Thoracic aorta (tissue), 2 donors: Measurements from ENCODE around the gene ZC3H12D. TPM values are rescaled to one million over a fixed set of nuclear protein-coding genes. Genes with fewer than 3 reads are reported as not detected.

Experiments used
- ATAC-seq: fragments of 150-250 bp; one replicate; pipeline ENCODE4 v1.8.0; 2017; ENCODE audit warnings: low read depth; ENCODE audit not compliant: insufficient number of reproducible peaks, low FRiP score
- DNase-seq: peaks from one replicate; pipeline ENCODE4 v3.0.0-alpha.2; 2020; ENCODE audit warnings: low spot score
- H3K27ac ChIP-seq, 2 donors: fragments of 200-600 bp; sonication (generic); 1 replicate in 1 of 2; 2 replicates in 1 of 2; pipeline ENCODE4 v1.5.1; 2016; ENCODE audit warnings: mild to moderate bottlenecking in 2 of 2, moderate library complexity in 2 of 2
- H3K27me3 ChIP-seq: fragments of 200-600 bp; sonication (generic); replicated peaks from 2 replicates; pipeline ENCODE4 v1.6.0; 2016; ENCODE audit warnings: mild to moderate bottlenecking; ENCODE audit not compliant: insufficient read depth
- H3K36me3 ChIP-seq: fragments of 200-600 bp; sonication (generic); one replicate; pipeline ENCODE4 v1.5.1; 2016
- H3K4me1 ChIP-seq, 2 donors: fragments of 200-600 bp; sonication (generic); 1 replicate in 1 of 2; 2 replicates in 1 of 2; pipeline versions ENCODE4 v1.5.1 to v1.6.0; 2016; ENCODE audit warnings: low read depth in 2 of 2, mild to moderate bottlenecking in 1 of 2; ENCODE audit not compliant: control insufficient read depth in 1 of 2
- H3K4me3 ChIP-seq: fragments of 200-600 bp; sonication (generic); 2 replicates; pipeline ENCODE4 v1.5.1; 2016; ENCODE audit warnings: mild to moderate bottlenecking
- H3K9me3 ChIP-seq: fragments of 200-600 bp; sonication (generic); 2 replicates; pipeline ENCODE4 v1.5.1; 2016
- CTCF ChIP-seq: fragments of 200-600 bp; sonication (generic); IDR thresholded peaks from one replicate; pipeline ENCODE4 v1.5.1; 2019; ENCODE audit warnings: antibody characterized with exemption
- total RNA-seq, 2 donors: library from RNA; depleted of rRNA; stranded (reverse); fragments of >200 nt; gene quantifications; one replicate each; pipeline versions ENCODE4 v1.1.0 to v1.2.3, GENCODE V29; 2016

Gene ZC3H12D
- total RNA-seq, 2 donors from 2014 or later = 1.9 to 3.8 TPM

DNA sequence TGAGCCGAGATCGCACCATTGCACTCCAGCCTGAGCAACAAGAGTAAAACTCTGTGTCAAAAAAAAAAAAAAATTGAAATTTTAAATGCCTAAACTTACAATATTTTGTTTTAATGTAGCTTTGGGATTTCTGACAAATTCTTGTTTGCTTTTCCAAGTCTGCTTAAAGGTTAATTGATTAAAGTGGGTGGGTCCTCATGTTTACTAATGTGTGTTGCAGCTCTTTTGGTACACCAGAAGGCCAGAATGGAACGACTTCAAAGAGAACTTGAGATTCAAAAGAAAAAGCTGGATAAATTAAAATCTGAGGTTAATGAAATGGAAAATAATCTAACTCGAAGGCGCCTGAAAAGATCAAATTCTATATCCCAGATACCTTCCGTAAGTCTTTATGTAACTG is 87.4 kb downstream of the ZC3H12D start:
- Histone ChIP-seq H3K36me3 (peaks cover 7% of the 10 kb centered on the region), H3K27ac (no peak overlapping the region), H3K9me3 (no peaks in the 10 kb centered on the region), H3K4me1 (no peaks in the 10 kb centered on the region), H3K27me3 (no peaks in the 10 kb centered on the region), H3K4me3 (no peak overlapping the region)
- TF ChIP-seq CTCF = no peak
- ATAC-seq (no peak), DNase-seq (no peak)

Other genes with a start within 250 kb of the ZC3H12D start
- gene TAB2, start 167.3 kb downstream of the ZC3H12D start, total RNA-seq = 10 to 100 TPM; 56.0 to 61.7 TPM
- 1 to 10 TPM; 3.2 to 5.6 TPM for gene SUMO4, start 84.8 kb downstream of the ZC3H12D start, total RNA-seq
- gene PPIL4, start 61.0 kb upstream of the ZC3H12D start, total RNA-seq = 10 to 100 TPM; 20.2 to 33.8 TPM
- gene GINM1, start 81.4 kb upstream of the ZC3H12D start, total RNA-seq = 10 to 100 TPM; 52.5 to 81.6 TPM
- gene KATNA1, start 163.7 kb upstream of the ZC3H12D start, total RNA-seq = 10 to 100 TPM; 15.7 to 37.8 TPM
- gene LATS1, start 233.1 kb upstream of the ZC3H12D start, total RNA-seq = 10 to 100 TPM; 24.4 to 30.5 TPM